Mesenteric fat pad (tissue), 1 donor: ENCODE data around the gene ANO4. TPM values are rescaled to one million over a fixed set of nuclear protein-coding genes. Genes with fewer than 3 reads are reported as not detected.
"Not testable (repeated sequence)": the region's sequence is repeated elsewhere in the genome, so short reads cannot be mapped to it uniquely, and the experiment has no call there.

ENCODE experiments used
- DNase-seq: peaks from one replicate; pipeline ENCODE4 v3.0.0-alpha.2; 2020; ENCODE audit warnings: low spot score
- total RNA-seq: library from RNA; stranded (reverse); fragmentation: NEBNext Ultra II Directional; extraction: Animal tissue kit (Norgen Biotek cat#: 25700); gene quantifications from one replicate; pipeline ENCODE4 v1.2.1, GENCODE V29; 2021
- donor health status: DM: yes; HTN: yes; CAD: no.

Gene ANO4
- total RNA-seq, 1 donor from 2014 or later: 0.77 TPM

GRCh38 chr12:101078536-101079285 is 284.1 kb downstream of the ANO4 start:
- DNase-seq: no peak

- DNase-seq: no peak
These were observed 288.1 kb downstream of the ANO4 start for GRCh38 chr12:101082706-101083105.

- no peak for DNase-seq
These were observed 292.0 kb downstream of the ANO4 start for GRCh38 chr12:101086490-101087135.

- DNase-seq: no peak
These were observed 293.3 kb downstream of the ANO4 start for GRCh38 chr12:101087920-101088319.

- no peak for DNase-seq
These were observed 294.7 kb downstream of the ANO4 start for GRCh38 chr12:101089271-101089670.

GRCh38 chr12:101090222-101090621 is 295.6 kb downstream of the ANO4 start:
- DNase-seq: not testable (repeated sequence)

GRCh38 chr12:101097829-101098580 is 303.4 kb downstream of the ANO4 start:
- DNase-seq: no peak

GRCh38 chr12:101107032-101107763 is 312.6 kb downstream of the ANO4 start:
- no peak for DNase-seq

- DNase-seq: no peak
These were observed 313.6 kb downstream of the ANO4 start for GRCh38 chr12:101108130-101108529.

GRCh38 chr12:101110866-101111265 is 316.3 kb downstream of the ANO4 start:
- DNase-seq: no peak

- DNase-seq: no peak
These were observed 316.9 kb downstream of the ANO4 start for GRCh38 chr12:101111441-101111840.

- no peak for DNase-seq
These were observed 320.8 kb downstream of the ANO4 start for GRCh38 chr12:101115326-101115725.

GRCh38 chr12:101116911-101117310 is 322.3 kb downstream of the ANO4 start:
- no peak for DNase-seq

- DNase-seq: no peak
These were observed 323.3 kb downstream of the ANO4 start for GRCh38 chr12:101117842-101118241.

GRCh38 chr12:101127521-101128219 is 333.1 kb downstream of the ANO4 start:
- no peak for DNase-seq

GRCh38 chr12:101145777-101146431 is 351.3 kb downstream of the ANO4 start:
- DNase-seq: not testable (repeated sequence)

- DNase-seq: no peak
These were observed 370.7 kb downstream of the ANO4 start for GRCh38 chr12:101165319-101165718.

GRCh38 chr12:101166866-101167265 is 372.3 kb downstream of the ANO4 start:
- DNase-seq: no peak

- no peak for DNase-seq
These were observed 373.4 kb downstream of the ANO4 start for GRCh38 chr12:101168001-101168400.

- DNase-seq: no peak
These were observed 377.7 kb downstream of the ANO4 start for GRCh38 chr12:101172316-101172715.
